ENCODE results near the gene MRPL2. TPM values are rescaled to one million over a fixed set of nuclear protein-coding genes. Genes with fewer than 3 reads are reported as not detected.

MRPL2 gene
- total RNA-seq, 3 donors from 2014 or later = 17.9 to 32.1 (median 29.1) TPM

DNA sequence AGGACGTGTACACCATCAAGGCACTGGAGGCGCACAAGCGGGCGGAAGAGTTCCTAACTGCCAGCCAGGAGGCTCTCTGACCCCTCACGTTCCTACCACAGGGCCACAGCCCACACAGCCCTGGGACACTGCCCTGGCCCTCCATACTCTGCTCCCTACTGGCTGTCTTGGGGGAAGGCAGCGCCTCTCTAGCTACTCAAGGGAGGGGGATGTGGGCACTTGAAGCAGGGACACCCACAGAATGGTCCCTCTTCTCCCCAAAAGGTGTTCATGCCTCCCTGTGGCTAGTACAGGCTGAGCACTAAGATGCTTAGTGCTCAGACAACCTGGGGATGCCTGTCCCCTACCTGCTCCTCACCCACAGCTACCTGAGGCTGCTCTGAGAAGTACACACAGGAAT, 48.0 kb downstream of the MRPL2 start:
- H3K27me3 ChIP-seq = no peaks in the 10 kb centered on the region
- no peak for DNase-seq (ENCODE audit: low spot score in 2 of 2)
- H3K9me3 ChIP-seq = no peaks in the 10 kb centered on the region
- intact Hi-C loops (cut with DNase I; ENCODE audit: low total_unique reads) = no loop called here
- no peak overlapping the region for H3K4me3 ChIP-seq
- H3K36me3 ChIP-seq = no peaks in the 10 kb centered on the region
- peaks cover 7 to 24% of the 10 kb centered on the region in 2 donors for H3K4me1 ChIP-seq
- TF ChIP-seq POLR2AphosphoS5 (IDR thresholded peaks at IDR 0.05) (no peak), POLR2A (IDR thresholded peaks at IDR 0.05) (no peak)
- no peak overlapping the region for H3K27ac ChIP-seq

DNA sequence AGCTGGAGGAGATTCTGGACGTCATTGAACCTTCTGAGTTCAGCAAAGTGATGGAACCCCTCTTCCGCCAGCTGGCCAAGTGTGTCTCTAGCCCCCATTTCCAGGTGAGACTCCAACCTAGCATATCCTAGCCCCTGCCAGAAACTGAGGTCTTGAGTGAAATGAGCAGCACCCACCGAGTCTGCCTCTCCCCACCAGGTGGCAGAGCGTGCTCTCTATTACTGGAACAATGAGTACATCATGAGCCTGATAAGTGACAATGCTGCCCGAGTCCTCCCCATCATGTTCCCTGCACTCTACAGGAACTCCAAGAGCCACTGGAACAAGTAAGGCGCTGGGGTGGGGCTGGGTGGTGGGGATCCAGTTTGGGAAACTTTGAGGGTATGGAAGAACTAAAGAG, 50.1 kb downstream of the MRPL2 start:
- H3K4me3 ChIP-seq = no peak overlapping the region
- no peaks in the 10 kb centered on the region for H3K9me3 ChIP-seq
- TF ChIP-seq, protein P1, sequence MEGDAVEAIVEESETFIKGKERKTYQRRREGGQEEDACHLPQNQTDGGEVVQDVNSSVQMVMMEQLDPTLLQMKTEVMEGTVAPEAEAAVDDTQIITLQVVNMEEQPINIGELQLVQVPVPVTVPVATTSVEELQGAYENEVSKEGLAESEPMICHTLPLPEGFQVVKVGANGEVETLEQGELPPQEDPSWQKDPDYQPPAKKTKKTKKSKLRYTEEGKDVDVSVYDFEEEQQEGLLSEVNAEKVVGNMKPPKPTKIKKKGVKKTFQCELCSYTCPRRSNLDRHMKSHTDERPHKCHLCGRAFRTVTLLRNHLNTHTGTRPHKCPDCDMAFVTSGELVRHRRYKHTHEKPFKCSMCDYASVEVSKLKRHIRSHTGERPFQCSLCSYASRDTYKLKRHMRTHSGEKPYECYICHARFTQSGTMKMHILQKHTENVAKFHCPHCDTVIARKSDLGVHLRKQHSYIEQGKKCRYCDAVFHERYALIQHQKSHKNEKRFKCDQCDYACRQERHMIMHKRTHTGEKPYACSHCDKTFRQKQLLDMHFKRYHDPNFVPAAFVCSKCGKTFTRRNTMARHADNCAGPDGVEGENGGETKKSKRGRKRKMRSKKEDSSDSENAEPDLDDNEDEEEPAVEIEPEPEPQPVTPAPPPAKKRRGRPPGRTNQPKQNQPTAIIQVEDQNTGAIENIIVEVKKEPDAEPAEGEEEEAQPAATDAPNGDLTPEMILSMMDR (IDR thresholded peaks at IDR 0.05) = peak in 2 of 3 donors; percentile 25 to 28
- TF ChIP-seq POLR2AphosphoS5 (IDR thresholded peaks at IDR 0.05) = no peak
- DNase-seq (ENCODE audit: low spot score in 2 of 2) = no peak
- H3K4me1 ChIP-seq = peaks cover 3 to 11% of the 10 kb centered on the region in 2 donors
- no peaks in the 10 kb centered on the region for H3K36me3 ChIP-seq
- no peak overlapping the region for H3K27ac ChIP-seq
- intact Hi-C loops (cut with DNase I; ENCODE audit: low total_unique reads) = no loop called here
- no peaks in the 10 kb centered on the region for H3K27me3 ChIP-seq

DNA sequence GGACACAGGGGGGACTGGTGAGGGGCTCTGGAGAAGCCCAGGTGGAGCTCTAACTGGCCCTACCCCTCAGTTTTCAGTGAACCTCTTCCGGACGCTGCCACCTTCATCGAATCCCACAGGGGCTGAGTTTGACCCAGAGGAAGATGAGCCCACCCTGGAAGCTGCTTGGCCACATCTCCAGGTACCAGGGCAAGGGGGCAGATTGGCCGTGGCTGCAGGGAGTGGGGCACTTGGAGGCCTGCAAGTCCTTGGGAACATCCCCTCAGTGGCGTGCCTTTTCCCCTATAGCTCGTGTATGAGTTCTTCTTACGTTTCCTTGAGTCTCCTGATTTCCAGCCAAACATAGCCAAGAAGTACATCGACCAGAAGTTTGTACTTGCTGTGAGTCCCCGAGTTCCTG, 52.1 kb downstream of the MRPL2 start:
- no peaks in the 10 kb centered on the region for H3K36me3 ChIP-seq

DNA sequence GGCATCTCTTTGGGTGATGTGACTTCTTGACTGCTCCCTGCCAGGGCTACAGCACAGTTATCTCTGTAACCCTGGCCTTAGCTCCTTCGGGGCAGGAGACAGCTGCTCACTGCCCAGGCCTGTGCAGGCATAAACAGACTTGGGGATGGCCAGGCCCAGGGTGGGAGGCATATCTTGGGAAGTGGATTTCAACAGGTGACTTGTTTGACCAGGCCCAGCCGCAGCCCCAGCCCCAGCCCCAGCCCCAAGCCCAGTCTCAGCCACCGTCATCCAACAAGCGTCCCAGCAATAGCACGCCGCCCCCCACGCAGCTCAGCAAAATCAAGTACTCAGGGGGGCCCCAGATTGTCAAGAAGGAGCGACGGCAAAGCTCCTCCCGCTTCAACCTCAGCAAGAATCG, 53.0 kb downstream of the MRPL2 start:
- H3K27ac ChIP-seq = no peak overlapping the region
- DNase-seq (ENCODE audit: low spot score in 2 of 2) = no peak
- H3K4me3 ChIP-seq = no peak overlapping the region
- no peaks in the 10 kb centered on the region for H3K36me3 ChIP-seq
- H3K4me1 ChIP-seq = no peaks in the 10 kb centered on the region
- no peaks in the 10 kb centered on the region for H3K27me3 ChIP-seq
- TF ChIP-seq POLR2AphosphoS5 (IDR thresholded peaks at IDR 0.05) (no peak), POLR2A (IDR thresholded peaks at IDR 0.05) (no peak)
- TF ChIP-seq, protein P1 (IDR thresholded peaks at IDR 0.05) = no peak
- intact Hi-C loops (cut with DNase I; ENCODE audit: low total_unique reads) = no loop called here
- H3K9me3 ChIP-seq = no peaks in the 10 kb centered on the region

More for the DNA sequence above, 52.1 kb downstream of the MRPL2 start:
- Histone ChIP-seq H3K4me1 (no peaks in the 10 kb centered on the region), H3K27me3 (no peaks in the 10 kb centered on the region), H3K9me3 (no peaks in the 10 kb centered on the region), H3K4me3 (no peak overlapping the region), H3K27ac (no peak overlapping the region)
- no peak for DNase-seq (ENCODE audit: low spot score in 2 of 2)
- TF ChIP-seq, protein P1 (IDR thresholded peaks at IDR 0.05) = no peak
- no peak for TF ChIP-seq POLR2AphosphoS5 (IDR thresholded peaks at IDR 0.05)
- TF ChIP-seq POLR2A (IDR thresholded peaks at IDR 0.05) = no peak
- intact Hi-C loops (cut with DNase I; ENCODE audit: low total_unique reads) = no loop called here

DNA sequence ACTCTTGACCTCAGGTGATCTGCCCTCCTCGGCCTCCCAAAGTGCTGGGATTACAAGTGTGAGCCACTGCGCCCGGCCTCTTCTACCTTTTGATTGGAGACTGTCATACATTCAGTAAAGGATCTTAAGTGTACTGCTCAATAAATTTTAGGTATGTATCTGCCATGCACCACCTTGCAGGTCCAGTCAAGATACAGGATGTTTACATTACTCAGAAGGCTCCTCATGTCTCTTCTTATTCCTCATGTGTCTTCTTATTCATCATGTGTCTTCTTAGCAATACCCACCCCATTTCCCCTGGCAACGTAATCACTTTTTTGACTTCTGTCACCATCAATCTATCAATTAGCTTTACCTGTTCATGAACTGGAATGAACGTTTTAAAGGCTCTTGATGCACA, 53.4 kb downstream of the MRPL2 start:
- Histone ChIP-seq H3K4me1 (no peaks in the 10 kb centered on the region), H3K27ac (no peak overlapping the region), H3K9me3 (no peaks in the 10 kb centered on the region), H3K4me3 (no peak overlapping the region), H3K27me3 (no peaks in the 10 kb centered on the region), H3K36me3 (no peaks in the 10 kb centered on the region)
- intact Hi-C loops (cut with DNase I; ENCODE audit: low total_unique reads) = no loop called here
- TF ChIP-seq POLR2AphosphoS5 (IDR thresholded peaks at IDR 0.05) = no peak
- TF ChIP-seq, protein P1 (IDR thresholded peaks at IDR 0.05) = no peak
- no peak for TF ChIP-seq POLR2A (IDR thresholded peaks at IDR 0.05)
- no peak for DNase-seq (ENCODE audit: low spot score in 2 of 2)

Other genes with a start within 250 kb of the MRPL2 start
- gene RPL7L1, start 179.8 kb downstream of the MRPL2 start, total RNA-seq = 100 to 1,000 TPM in 1 of 3 donors, 10 to 100 TPM in 2; 85.5 to 107 (median 90.1) TPM
- gene PTCRA, start 143.4 kb downstream of the MRPL2 start, total RNA-seq = not detected
- gene CNPY3, start 130.0 kb downstream of the MRPL2 start, total RNA-seq = 10 to 100 TPM; 27.5 to 37.9 (median 33.1) TPM
- gene GNMT, start 98.7 kb downstream of the MRPL2 start, total RNA-seq = 1 to 10 TPM in 2 of 3 donors, under 1 TPM in 1; 0.32 to 5.9 (median 1.8) TPM
- gene PEX6, start 80.3 kb downstream of the MRPL2 start, total RNA-seq = 10 to 100 TPM; 13.0 to 22.3 (median 18.9) TPM
- gene PPP2R5D, start 74.9 kb downstream of the MRPL2 start, total RNA-seq = 10 to 100 TPM; 25.2 to 35.6 (median 34.7) TPM
- 10 to 100 TPM; 65.0 to 78.0 (median 76.3) TPM for gene MEA1, start 45.5 kb downstream of the MRPL2 start, total RNA-seq
- 10 to 100 TPM; 91.4 to 97.3 (median 92.5) TPM for gene KLHDC3, start 45.2 kb downstream of the MRPL2 start, total RNA-seq
- gene RRP36, start 37.8 kb downstream of the MRPL2 start, total RNA-seq = 10 to 100 TPM; 48.8 to 69.2 (median 56.3) TPM
- 10 to 100 TPM; 12.6 to 21.4 (median 19.3) TPM for gene CUL7, start 5.6 kb downstream of the MRPL2 start, total RNA-seq
- gene KLC4, start 197 bp upstream of the MRPL2 start, total RNA-seq = 10 to 100 TPM; 20.5 to 33.7 (median 21.0) TPM
- 10 to 100 TPM in 2 of 3 donors, 1 to 10 TPM in 1; 7.0 to 57.1 (median 52.1) TPM for gene PTK7, start 16.9 kb upstream of the MRPL2 start, total RNA-seq
- 10 to 100 TPM; 18.1 to 32.1 (median 28.5) TPM for gene SRF, start 111.8 kb upstream of the MRPL2 start, total RNA-seq
- gene CUL9, start 122.8 kb upstream of the MRPL2 start, total RNA-seq = 10 to 100 TPM; 25.1 to 47.5 (median 43.3) TPM
- 10 to 100 TPM; 46.5 to 61.1 (median 53.7) TPM for gene DNPH1, start 170.0 kb upstream of the MRPL2 start, total RNA-seq
- under 1 TPM in 1 of 3 donors, not detected in 2; under 0.01 TPM for gene TTBK1, start 184.0 kb upstream of the MRPL2 start, total RNA-seq
- gene SLC22A7, start 238.8 kb upstream of the MRPL2 start, total RNA-seq = not detected
- 1 to 10 TPM; 1.6 to 2.1 (median 1.9) TPM for gene CRIP3, start 249.4 kb upstream of the MRPL2 start, total RNA-seq

Data from breast epithelium (tissue), 4 donors.